Pons (tissue), 1 donor: ENCODE results near the gene EHD2.
"Not testable (repeated sequence)": the region's sequence is repeated elsewhere in the genome, so short reads cannot be mapped to it uniquely, and the experiment has no call there.

Source experiments
- DNase-seq: peaks from one replicate; pipeline ENCODE4 v3.0.0-alpha.2; 2016; ENCODE audit warnings: low spot score

EHD2 gene

GRCh38 chr19:47713046-47714021, at the start of gene EHD2:
EHD2 (plus strand) TSS chr19:47713422; CDS start chr19:47716613, 3,191 bp downstream.
- DNase-seq = no peak

GRCh38 chr19:47663435-47663910, 49.7 kb upstream of the EHD2 start:
- no peak for DNase-seq

DNA sequence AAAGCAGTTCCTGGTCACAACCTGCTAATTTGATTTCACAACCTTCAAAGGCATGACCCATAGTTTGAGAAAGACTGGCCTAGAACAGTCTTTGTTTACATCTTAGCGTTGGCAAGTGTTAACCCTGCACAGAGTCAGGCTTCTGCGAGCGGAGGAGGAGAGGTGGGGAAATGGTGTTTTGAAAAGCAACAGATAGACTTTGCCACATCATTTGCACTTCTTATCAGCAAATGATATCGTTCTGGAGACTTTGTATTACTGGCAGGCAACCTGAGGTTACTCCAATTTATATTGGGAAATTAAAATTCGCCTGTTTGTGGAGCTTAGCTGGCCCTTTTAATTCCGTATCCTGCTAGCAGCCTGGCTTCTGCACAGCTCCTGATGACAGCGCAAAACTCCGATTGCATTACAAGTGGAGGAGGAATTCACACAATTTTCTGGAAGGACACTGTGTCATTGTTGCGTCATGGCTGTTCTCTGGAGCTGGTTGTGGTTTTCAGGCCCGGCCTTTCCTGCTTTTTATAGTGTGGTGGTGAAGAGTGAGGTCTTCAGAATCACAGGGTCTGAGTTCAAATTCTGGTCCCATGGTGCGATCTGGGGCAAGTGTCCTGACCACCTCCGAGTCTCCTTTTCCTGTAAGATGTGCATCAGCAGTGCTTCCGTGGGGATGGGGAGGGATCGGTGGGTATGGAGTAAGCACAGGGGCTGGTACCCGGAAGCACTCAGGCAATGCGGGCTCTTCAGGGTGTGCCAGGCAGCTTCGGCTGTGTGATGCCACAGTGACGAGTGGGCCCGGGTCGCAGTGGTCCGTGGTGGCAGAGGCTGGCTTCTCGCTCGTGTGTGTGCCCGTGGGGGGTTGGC, 49.1 kb upstream of the EHD2 start:
- peak; percentile 68 for DNase-seq

DNA sequence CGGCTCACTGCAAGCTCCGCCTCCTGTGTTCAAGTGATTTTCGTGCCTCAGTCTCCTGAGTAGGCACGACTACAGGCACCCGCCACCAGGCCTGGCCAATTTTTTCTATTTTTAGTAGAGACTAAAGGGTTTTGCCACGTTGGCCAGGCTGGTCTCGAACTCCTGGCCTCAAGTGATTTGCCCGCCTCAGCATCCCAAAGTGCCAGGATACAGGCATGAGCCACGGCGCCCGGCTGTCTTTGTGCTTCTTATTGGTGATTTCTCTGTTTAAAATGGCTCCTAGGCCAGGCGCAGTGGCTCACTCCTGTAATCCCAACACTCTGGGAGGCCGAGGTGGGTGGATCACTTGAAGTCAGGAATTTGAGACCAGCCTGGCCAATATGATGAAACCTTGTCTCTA, 44.7 kb upstream of the EHD2 start:
- not testable (repeated sequence) for DNase-seq

GRCh38 chr19:47670736-47671135, 42.5 kb upstream of the EHD2 start:
- DNase-seq = no peak

DNA sequence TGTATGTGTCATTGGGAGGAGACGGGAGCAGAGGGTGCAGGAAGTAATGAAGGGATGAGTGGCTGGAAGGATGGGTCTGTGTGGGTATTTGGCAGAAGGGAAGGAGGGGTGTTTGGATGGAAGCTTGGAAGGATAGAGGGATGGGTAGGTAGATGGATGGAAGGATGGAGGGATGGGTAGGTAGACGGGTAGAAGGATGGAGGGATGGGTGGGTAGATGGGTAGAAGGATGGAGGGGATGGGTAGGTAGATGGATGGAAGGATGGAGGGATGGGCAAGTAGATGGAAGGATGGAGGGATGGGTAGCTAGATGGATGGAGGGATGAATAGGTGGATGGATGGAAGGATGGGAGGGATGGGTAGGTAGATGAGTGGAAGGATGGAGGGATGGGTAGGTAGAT, 41.7 kb upstream of the EHD2 start:
- no peak for DNase-seq

GRCh38 chr19:47673426-47673825, 39.8 kb upstream of the EHD2 start:
- DNase-seq = no peak

DNA sequence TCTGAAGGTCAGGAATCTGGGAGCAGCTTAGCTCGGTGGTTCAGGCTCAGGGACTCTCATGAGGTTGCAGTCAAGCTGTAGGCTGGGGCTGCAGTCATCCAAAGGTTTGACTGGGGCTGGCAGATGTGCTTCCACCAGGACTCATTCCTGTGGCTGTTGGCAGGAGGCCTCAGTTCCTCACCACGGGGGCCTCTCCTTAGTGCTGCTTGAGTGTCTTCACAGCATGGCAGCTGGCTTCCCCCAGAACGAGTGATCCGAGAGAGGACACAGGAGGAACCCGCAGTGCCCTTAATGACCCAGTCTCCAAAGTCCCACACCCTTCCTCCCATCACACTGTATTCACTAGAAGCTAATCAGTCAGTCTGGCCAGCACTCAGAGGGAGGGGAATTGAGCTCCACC, 38.7 kb upstream of the EHD2 start:
- no peak for DNase-seq

GRCh38 chr19:47675271-47675670, 38.0 kb upstream of the EHD2 start:
- no peak for DNase-seq

- DNase-seq = no peak
Observed at GRCh38 chr19:47675859-47676258, 37.4 kb upstream of the EHD2 start.

DNA sequence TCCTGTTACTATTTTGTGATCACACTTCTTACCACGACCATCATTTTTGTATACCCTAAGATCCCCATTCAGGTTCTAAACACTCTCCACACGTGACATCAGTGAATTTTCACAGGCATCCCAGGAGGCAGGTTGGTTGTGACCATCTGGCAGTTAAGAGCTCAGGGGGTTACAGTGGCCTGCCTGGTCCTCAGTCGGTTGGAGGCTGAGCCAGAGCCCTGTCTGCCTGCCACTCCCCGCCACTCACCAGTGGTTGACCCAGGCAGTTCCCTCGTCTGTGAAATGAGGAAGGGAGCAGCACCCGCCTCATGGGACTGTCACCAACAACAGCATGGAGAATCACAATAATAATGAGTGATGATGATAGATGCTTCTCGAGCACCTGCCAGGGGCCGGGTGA, 36.4 kb upstream of the EHD2 start:
- DNase-seq = no peak

DNA sequence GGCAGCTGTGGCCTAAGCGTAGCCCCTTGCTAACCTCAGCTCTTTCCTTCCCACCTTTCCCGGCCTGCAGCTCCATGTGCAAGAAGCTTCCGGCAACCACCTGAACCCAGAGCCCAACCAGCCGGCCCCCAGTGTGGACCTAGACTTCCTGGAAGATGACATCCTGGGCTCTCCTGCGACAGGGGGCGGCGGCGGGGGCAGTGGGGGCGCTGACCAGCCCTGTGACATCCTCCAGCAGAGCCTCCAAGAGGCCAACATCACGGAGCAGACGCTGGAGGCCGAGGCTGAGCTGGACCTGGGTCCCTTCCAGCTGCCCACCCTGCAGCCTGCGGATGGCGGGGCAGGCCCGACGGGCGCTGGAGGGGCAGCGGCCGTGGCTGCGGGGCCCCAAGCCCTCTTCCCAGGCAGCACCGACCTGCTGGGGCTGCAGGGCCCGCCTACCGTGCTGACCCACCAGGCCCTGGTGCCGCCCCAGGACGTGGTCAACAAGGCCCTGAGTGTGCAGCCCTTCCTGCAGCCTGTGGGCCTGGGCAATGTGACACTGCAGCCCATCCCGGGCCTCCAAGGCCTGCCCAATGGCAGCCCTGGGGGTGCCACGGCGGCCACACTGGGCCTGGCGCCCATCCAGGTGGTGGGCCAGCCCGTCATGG, 33.8 kb upstream of the EHD2 start:
- DNase-seq = no peak

- no peak for DNase-seq
Observed at GRCh38 chr19:47679922-47680857, 33.0 kb upstream of the EHD2 start.

- DNase-seq = no peak
Observed at GRCh38 chr19:47680858-47681332, 32.3 kb upstream of the EHD2 start.

- no peak for DNase-seq
Observed at GRCh38 chr19:47681388-47681787, 31.8 kb upstream of the EHD2 start.

- no peak for DNase-seq
Observed at GRCh38 chr19:47681936-47682335, 31.3 kb upstream of the EHD2 start.

- DNase-seq = no peak
Observed at GRCh38 chr19:47682939-47683338, 30.3 kb upstream of the EHD2 start.

DNA sequence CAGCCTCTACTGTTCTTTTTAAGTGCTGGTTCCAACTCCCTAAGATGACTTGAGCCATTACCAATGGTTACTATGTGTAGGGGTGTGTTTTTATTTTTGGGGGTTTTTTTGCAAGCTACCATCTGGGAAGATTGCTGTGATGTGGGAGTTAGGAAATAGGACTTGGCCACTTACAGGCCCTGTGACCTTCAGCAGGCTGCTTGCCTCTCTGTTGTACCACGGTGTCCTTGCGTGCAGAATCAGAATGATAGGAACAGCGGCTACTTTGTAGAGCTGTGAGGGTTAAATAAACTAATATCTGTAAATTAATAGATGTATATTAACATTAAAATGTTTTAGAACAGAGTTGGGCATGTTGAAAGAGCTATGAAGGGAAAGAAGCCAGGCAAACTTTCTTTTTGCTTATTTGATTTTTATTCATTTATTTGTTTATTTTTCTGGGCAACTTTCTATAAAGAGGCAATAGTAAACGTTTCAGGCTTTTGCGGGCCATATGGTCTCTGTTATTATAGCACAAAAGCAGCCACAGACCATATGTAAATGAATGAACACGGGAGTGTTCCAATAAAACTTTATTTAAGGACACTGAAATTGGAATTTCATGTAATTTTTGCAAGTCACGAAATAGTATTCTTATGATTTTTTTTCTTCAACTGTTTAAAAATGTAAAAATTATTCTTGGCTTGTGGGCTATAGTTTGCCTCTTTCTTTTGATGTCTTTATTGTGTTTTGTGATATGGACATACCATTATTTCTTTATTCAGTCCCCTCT, 26.4 kb upstream of the EHD2 start:
- DNase-seq = no peak

GRCh38 chr19:47687906-47688305, 25.3 kb upstream of the EHD2 start:
- no peak for DNase-seq

DNA sequence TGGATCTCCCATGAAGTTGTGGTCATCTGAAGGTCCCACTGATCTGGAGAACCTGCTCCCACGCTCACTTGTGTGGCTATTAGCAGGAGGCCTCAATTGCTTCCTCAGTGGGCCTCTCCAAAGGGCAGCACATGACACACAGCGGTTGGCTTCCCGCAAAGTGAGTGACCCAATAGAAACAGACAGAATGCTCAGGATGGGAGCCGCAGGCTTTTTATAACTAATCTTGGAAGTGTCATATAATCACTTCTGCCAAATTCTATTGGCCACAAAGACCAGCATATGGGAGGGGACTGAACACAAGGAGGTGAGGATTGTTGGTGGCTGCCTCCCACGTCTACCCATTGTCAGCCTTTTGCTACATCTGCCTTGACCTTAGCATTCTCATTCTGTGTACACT, 22.1 kb upstream of the EHD2 start:
- DNase-seq = no peak
